ENCODE measurements around the gene XPO6.
"Not testable (repeated sequence)": the region's sequence is repeated elsewhere in the genome, so short reads cannot be mapped to it uniquely, and the experiment has no call there.

XPO6 gene

GRCh38 chr16:28145796-28146195, 66.0 kb downstream of the XPO6 start:
- no peak for DNase-seq

DNA sequence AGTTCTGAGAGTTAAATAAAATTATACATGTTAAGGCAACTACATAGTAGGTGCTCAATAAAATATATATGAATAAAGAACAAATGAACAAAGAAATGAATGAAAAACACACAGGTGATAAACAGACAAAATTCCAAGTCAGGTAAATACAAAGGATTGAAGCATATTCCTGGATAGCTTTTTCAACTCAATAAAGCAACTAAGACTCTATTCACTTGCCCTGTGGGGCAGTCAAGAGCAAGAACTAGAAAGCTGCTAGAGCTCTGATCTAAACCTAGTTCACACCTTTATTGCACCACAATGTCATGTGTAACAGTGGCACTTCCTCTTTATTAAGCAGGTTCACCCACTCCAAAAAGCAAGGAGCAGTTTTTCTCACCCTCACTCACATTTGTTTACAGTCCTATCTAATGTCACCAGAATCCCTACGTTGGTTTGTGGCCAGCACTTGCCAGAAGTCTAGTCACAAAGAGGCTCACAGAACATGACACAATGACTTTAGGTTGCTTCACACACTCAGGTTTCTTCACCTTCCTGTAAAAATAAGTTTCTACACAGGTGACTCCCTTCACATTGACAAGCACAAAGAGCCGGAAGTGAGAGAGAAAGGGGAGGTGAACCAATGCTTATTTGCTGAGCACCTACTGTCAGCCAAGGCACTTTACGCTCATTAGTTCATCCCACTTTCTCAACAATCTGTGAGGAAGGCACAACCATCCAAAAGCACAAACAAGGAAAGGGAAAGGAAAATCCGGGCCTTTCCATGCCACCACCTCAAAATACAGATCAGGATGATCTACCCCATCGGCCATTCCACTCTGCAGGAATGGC, 70.8 kb downstream of the XPO6 start:
- no peak for DNase-seq

DNA sequence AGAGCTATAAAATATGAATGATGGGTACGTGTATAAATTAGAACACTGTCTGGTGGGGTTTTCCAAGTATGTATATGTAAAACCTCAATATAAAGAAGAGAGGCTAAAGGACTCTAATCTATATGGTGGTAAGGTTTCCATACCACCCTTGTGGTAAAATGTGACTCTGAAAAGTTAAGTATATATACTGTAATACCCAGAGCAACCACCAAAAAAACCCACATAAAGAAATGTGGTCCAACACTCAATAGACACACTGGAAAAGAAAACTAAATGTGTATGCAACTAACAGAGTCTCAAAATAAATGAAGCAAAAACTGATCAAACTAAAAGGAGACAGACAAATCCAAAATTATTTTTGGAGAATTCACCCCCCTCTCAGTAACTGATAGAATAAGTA, 72.2 kb downstream of the XPO6 start:
- no peak for DNase-seq

DNA sequence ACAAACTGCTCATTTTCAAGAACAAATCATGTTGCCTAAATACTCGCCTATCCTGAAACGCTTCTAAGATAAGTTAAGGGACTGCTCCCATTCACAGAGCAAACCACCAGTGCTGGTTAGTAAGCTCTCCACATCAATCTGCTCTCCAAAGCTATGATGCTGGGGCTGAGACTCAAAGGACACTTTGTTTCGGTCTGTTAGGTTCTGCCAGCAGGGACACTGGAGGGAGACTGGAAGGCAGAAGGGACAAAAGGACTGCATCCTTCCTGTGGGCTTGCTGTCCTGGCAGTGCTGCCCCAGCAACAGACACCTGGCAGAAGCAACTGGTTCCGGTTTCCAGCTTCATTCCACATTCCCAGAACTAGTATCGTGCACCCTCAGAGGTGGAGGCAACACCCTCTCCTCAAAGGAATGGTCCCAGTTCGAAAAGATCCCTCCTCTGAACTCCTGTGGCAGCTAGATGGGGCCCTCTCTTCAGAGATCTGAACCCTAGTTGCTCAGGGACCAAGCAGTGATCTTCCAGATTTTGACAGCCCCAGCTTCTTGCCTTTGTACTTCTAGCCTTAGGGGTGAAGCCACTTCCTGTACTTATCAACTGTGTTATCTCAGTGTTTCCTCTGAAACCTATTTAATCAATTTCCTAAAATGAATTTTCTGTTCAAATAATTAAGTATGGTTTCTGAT, 74.9 kb downstream of the XPO6 start:
- no peak for DNase-seq

DNA sequence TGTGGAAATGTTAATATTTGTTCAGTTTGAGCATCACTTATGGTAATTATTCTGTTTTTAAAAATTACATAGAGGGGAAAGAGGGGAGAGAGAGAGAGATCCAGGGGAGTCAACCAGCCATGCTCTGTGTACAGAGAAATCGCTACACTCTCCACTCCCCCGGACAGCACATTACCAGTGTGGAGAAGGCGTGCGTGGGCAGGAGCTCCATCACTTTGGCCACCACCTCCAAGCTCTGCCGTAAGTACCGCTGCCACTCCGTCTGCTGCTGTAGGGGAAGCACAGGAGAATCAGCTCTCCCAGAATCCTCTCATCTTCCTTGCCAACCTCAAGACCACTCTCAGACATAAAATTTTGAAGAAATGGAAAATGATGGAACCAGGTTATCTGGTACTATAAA, 78.1 kb downstream of the XPO6 start:
- DNase-seq: no peak

DNA sequence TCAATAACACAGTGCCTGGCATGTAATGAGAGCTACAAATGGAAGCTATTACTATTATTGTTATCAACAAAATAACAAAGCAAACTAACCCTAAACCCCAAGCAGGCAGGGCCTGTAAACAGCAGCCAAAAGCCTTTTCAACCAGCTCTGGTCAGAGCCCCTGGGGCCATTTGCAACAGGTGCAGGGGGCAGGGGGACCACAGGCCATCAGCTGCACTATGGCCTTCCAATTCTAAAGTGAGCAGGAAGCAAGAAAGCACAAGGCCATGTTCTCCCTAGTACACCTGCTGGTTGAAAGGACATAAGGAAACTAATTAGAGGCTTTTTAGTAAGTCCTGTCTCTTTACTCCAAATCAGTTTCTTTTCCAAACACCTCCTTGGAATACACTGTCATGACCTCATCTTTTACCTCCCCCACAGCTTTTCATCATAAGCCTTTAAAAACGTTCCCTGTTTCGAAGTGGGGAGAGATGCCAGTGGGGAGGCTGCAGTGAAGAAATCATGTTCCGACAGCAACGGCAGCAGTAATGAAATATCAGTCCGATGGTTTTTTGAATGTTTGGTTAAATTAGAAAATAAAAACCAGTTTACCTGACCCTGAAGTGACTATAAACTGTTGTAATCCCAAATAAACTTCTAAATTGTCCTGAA, 79.9 kb downstream of the XPO6 start:
- no peak for DNase-seq

GRCh38 chr16:28131181-28131580, 80.6 kb downstream of the XPO6 start:
- no peak for DNase-seq

GRCh38 chr16:28130099-28131088, 81.4 kb downstream of the XPO6 start:
- no peak for DNase-seq

GRCh38 chr16:28126684-28127620, 84.8 kb downstream of the XPO6 start:
- DNase-seq: no peak

GRCh38 chr16:28125592-28125991, 86.2 kb downstream of the XPO6 start:
- DNase-seq: no peak

- DNase-seq: no peak
These were observed 90.2 kb downstream of the XPO6 start for GRCh38 chr16:28121527-28121926.

DNA sequence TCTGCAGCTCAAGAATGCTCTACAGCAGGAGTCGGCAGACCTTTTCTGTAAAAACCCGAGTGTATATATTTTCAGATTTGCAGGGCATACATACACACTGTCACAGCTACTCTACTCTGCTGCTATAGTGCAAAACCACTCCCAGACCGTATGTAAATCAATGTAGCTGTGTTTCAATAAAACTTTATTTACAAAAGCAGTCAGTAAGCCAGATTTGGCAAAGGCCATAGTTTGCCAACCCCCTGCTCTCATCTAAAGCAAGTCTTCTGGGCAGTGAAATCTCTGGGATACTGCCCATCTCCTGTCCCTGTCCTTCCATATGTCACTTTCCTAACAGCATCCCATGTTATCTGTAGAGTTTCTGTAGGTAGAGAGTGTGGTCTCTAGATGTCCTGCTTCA, 91.0 kb downstream of the XPO6 start:
- DNase-seq: no peak

- no peak for DNase-seq
These were observed 93.1 kb downstream of the XPO6 start for GRCh38 chr16:28118637-28119036.

DNA sequence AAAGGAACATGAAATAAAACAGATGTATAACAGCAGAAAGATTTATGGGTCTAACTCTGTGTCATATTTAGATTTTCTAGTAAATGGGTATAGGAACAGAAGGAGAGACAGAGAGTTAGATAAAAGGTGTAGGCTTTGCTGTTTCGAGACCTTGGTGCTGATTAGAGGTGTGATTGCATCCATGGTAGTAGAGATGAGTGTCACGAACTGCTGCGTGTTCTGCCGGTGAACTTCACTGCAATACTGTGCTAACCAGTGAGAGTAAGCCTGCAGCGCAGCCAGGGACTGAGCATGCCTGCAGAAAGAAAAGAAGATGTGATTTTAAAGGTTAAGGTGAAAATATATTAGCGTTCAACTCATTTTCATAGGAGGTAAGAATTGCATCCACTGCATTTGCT, 94.6 kb downstream of the XPO6 start:
- DNase-seq: no peak

DNA sequence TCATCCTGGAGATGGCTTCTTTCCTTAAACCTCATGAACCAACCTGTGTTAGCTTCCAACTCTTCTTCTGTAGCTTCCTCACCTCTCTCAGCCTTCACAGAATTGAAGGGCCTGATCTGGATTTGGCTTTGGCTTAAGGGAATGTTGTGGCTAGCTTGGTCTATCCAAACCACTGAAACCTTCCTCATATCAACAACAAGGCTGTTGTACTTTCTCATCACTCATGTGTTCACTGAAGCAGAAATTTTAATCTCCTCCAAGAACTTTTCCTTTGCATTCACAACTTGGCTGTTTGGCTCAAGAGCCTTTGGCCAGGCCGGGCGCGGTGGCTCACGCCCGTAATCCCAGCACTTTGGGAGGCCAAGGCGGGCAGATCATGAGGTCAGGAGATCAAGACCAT, 95.9 kb downstream of the XPO6 start:
- DNase-seq: not testable (repeated sequence)

DNA sequence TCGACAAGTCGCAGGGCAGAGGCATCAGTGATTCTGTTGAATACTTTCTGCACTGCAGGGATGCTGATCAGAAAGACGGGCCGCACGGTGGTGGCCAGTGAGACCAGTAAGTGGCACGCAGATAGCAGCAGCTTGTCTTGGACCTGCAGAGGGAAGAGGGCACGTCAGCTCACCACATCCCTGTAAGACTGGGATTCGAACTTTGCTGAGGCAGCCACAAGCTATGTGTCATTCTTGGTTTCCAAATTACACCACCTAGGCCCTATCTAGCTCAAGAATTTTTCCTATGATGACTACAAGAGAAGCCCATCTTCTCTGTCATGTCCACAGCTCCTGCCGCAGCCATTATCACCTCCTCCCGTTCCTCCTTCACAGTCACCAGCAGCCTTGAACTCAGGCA, 98.9 kb downstream of the XPO6 start:
- no peak for DNase-seq

DNA sequence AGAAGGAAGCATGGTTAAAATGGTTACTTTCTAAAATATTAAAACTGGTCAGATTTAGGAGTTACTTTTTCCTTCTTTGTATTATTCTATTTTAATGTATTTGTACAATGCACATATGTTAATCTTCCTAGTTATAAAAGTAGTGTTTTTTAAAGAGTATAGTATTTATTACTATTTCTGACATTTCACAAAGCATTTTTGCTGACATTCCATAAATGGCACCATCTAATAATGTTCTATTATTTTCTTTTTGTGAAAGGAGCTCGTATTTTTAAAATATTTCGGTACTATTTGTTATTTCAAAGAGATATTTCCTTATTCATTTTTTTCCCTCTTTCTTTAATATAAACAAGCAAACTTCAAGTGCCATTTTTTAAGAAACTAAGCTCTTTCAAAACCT, 100.8 kb downstream of the XPO6 start:
- no peak for DNase-seq

DNA sequence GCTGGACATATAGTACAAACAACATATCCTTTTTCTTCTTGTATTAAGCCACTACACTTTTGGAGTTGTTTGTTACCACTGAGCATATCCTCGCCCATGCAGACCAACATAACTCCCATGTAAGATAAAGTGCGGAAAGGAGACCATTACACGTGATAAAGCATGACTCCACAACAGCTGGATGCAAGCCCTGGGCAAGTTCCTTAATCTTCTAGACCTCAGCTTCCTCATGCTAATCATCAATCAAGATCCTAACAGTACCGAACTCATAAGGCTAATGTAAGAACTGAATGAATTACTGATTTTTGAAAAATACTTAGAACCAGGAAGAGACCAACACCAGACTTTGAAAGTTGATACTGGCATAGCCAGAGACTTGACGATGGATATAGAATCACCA, 101.3 kb downstream of the XPO6 start:
- no peak for DNase-seq

DNA sequence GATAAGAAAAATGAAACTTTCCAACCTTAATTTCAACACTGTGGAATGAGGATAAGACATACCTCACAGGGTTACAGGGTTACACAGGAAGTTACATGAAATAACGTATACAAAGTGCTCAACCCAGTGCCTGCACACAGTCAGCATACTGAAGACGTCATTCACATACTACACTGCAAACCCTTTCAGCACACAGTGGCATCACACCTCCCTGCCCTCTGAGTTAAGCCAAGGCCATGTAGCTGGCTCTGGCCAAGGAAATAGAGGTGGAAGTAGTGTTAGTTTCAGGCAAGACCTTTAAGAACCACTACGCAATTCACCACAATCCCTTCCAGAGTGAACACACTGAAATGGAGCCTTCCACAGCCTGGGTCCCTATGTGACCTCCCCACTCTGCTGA, 101.7 kb downstream of the XPO6 start:
- DNase-seq: no peak

DNA sequence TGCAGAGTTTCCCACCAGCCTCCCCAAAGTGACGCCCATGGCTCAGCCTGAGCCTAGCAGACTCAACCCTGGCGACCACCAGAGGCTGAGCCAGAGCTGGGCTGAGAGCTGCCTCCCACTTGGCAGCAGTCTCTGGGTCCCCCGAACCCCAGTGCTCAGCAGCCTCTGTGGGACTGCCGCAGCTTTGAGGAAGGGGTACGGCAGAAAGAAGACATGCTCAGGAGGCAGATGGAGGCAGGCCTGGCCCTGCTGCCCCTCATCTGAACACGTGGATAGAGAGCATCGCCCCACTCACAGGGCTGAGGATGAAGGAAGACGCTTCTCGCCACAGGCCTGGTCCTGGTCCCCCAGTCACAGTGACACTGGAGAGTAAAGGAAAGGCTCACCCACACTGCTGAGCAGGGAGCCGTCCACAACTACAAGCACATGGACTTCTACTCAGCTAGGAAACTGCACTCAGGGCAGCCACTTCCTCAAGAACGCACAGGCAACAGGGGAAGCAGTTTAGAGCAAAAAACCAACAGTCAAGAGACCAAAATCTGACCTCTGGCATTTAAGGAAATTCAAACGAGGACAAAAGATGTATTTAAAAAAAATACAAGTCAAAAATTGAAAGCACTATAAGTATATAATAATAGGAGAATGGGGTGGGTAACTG, 103.0 kb downstream of the XPO6 start:
- no peak for DNase-seq

- DNase-seq: no peak
These were observed 104.5 kb downstream of the XPO6 start for GRCh38 chr16:28107232-28107631.

Measured in NCI-H2081 (cell line).